Activated CD8-positive, alpha-beta memory T cell treated with anti-CD3 and anti-CD28 coated beads for 36 hours (primary cell): Measurements from ENCODE around the gene UGT1A8. TPM values are rescaled to one million over a fixed set of nuclear protein-coding genes. Genes with fewer than 3 reads are reported as not detected.
"Not testable (repeated sequence)": the region's sequence is repeated elsewhere in the genome, so short reads cannot be mapped to it uniquely, and the experiment has no call there.

Source experiments
- CTCF ChIA-PET: fragments of 350-600 bp; sonication (Branson Sonifier 250); formaldehyde crosslinking; loops from one replicate; lab custom pipeline; 2021; ENCODE audit warnings: antibody characterized with exemption; lab: Charles Lee
- POLR2A ChIA-PET: fragments of 350-600 bp; sonication (Branson Sonifier 250); formaldehyde crosslinking; loops from one replicate; lab custom pipeline; 2021; ENCODE audit warnings: antibody characterized with exemption; lab: Charles Lee
- total RNA-seq, 2 experiments: library from RNA; stranded (reverse); gene quantifications; one replicate each; pipeline ENCODE4 v1.2.3, GENCODE V29; 2021

The UGT1A8 gene
- total RNA-seq, 2 experiments from 2014 or later, result not detected

- POLR2A ChIA-PET, result not testable (repeated sequence)
Measured at GRCh38 chr2:233636306-233636705, 18.9 kb downstream of the UGT1A8 start, which contains the start of gene UGT1A10. UGT1A10 (plus strand) TSS chr2:233636448; CDS start chr2:233636523, 75 bp downstream.

GRCh38 chr2:233638836-233639235 lies 21.4 kb downstream of the UGT1A8 start:
- POLR2A ChIA-PET, result no interaction called here
- CTCF ChIA-PET, result no interaction called here

More at GRCh38 chr2:233636306-233636705, 18.9 kb downstream of the UGT1A8 start, which contains the start of gene UGT1A10:
- CTCF ChIA-PET, result not testable (repeated sequence)

GRCh38 chr2:233639860-233640259 lies 22.4 kb downstream of the UGT1A8 start:
- ChIA-PET POLR2A (no interaction called here), CTCF (no interaction called here)

- ChIA-PET CTCF (no interaction called here), POLR2A (no interaction called here)
Measured at GRCh38 chr2:233643128-233643527, 25.7 kb downstream of the UGT1A8 start.

GRCh38 chr2:233646033-233646432 lies 28.6 kb downstream of the UGT1A8 start:
- CTCF ChIA-PET, POLR2A ChIA-PET: not testable (repeated sequence)

- POLR2A ChIA-PET, result no interaction called here
- CTCF ChIA-PET, result no interaction called here
Measured at GRCh38 chr2:233650981-233651380, 33.5 kb downstream of the UGT1A8 start.

- POLR2A ChIA-PET, result no interaction called here
- CTCF ChIA-PET, result no interaction called here
Measured at GRCh38 chr2:233651430-233651829, 34.0 kb downstream of the UGT1A8 start.

GRCh38 chr2:233654501-233654900 lies 37.1 kb downstream of the UGT1A8 start:
- ChIA-PET CTCF (no interaction called here), POLR2A (no interaction called here)

- POLR2A ChIA-PET, result no interaction called here
- CTCF ChIA-PET, result no interaction called here
Measured at GRCh38 chr2:233655043-233655442, 37.6 kb downstream of the UGT1A8 start.

GRCh38 chr2:233655943-233656342 lies 38.5 kb downstream of the UGT1A8 start:
- CTCF ChIA-PET, POLR2A ChIA-PET: not testable (repeated sequence)

GRCh38 chr2:233656443-233656842 lies 39.0 kb downstream of the UGT1A8 start:
- ChIA-PET CTCF (no interaction called here), POLR2A (no interaction called here)

GRCh38 chr2:233658610-233659009 lies 41.2 kb downstream of the UGT1A8 start:
- CTCF ChIA-PET, result no interaction called here
- POLR2A ChIA-PET, result no interaction called here

- ChIA-PET CTCF (no interaction called here), POLR2A (no interaction called here)
Measured at GRCh38 chr2:233663911-233664310, 46.5 kb downstream of the UGT1A8 start.

GRCh38 chr2:233668605-233669260 lies 51.3 kb downstream of the UGT1A8 start:
- POLR2A ChIA-PET, result no interaction called here
- CTCF ChIA-PET, result no interaction called here

- CTCF ChIA-PET, result no interaction called here
- POLR2A ChIA-PET, result no interaction called here
Measured at GRCh38 chr2:233671290-233672161, 54.1 kb downstream of the UGT1A8 start, which contains the start of gene UGT1A9. UGT1A9 (plus strand) TSS chr2:233671898; CDS start chr2:233671935, 37 bp downstream.

- ChIA-PET CTCF (no interaction called here), POLR2A (no interaction called here)
Measured at GRCh38 chr2:233672886-233673285, 55.5 kb downstream of the UGT1A8 start.

GRCh38 chr2:233673896-233674295 lies 56.5 kb downstream of the UGT1A8 start:
- ChIA-PET POLR2A (no interaction called here), CTCF (no interaction called here)

- CTCF ChIA-PET, result no interaction called here
- POLR2A ChIA-PET, result no interaction called here
Measured at GRCh38 chr2:233674314-233674713, 56.9 kb downstream of the UGT1A8 start.

GRCh38 chr2:233674995-233675394 lies 57.6 kb downstream of the UGT1A8 start:
- CTCF ChIA-PET, result no interaction called here

GRCh38 chr2:233676046-233676445 lies 58.6 kb downstream of the UGT1A8 start:
- ChIA-PET POLR2A (no interaction called here), CTCF (no interaction called here)

More at GRCh38 chr2:233674995-233675394, 57.6 kb downstream of the UGT1A8 start:
- POLR2A ChIA-PET, result no interaction called here

- CTCF ChIA-PET, result no interaction called here
- POLR2A ChIA-PET, result no interaction called here
Measured at GRCh38 chr2:233679196-233679595, 61.8 kb downstream of the UGT1A8 start.
